Esophagus mucosa (tissue), 1 donor: ENCODE results near the gene MYO1H. TPM values are rescaled to one million over a fixed set of nuclear protein-coding genes. Genes with fewer than 3 reads are reported as not detected.

Source experiments
- ATAC-seq: fragments of 200-7000 bp; cut with Tn5 transposase; one replicate; pipeline ENCODE4 v1.9.1; 2020
- total RNA-seq: library from RNA; stranded (reverse); gene quantifications from one replicate; pipeline ENCODE4 v1.2.4, GENCODE V29; 2023
- donor health status: DM: yes; HTN: yes; CAD: no.

MYO1H gene
- total RNA-seq, 1 donor from 2014 or later, result 1.0 TPM

DNA sequence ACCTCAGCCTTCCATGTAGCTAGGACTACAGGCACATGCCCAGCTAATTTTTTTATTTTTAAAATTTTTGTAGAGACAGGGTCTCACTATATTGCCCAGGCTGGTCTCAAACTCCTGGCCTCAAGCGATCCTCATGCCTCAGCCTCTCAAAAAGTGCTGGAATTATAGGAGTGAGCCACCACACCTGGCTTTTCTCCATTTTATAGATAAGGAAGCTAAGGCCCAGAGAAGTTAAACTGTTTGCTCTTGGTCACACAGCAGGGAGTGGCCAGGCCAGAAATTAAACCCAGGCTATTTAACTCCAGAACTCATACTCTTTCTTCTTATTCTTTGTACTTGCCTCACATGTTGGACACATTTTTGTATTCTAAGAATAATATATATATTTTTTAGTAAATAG, 146.2 kb downstream of the MYO1H start:
- no peak for ATAC-seq

DNA sequence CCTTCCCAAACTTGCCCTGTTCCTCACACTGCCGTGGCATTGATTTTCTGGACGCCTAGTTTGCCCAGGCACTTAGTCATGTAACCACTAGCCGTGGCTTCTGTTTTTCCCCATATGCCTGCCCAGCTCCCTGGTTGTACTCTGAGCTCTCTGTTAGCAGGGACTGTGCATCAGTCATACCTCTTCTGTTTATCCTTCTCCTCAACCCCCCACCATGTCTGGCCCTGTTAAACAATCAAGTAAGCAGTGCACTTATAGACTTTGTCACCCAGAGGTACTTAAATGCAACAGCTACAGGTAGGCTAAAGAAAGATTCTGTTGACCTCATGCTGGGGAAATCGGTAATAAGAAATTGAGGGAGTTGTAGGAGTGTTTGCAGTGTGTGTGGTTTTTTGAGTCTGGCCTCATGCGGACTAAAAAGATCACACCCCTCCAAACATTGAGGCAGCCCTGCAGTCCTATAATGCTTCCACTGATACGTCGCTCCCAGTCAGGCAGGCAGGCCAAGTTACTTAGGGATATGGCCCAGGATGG, 146.7 kb downstream of the MYO1H start:
- no peak for ATAC-seq

DNA sequence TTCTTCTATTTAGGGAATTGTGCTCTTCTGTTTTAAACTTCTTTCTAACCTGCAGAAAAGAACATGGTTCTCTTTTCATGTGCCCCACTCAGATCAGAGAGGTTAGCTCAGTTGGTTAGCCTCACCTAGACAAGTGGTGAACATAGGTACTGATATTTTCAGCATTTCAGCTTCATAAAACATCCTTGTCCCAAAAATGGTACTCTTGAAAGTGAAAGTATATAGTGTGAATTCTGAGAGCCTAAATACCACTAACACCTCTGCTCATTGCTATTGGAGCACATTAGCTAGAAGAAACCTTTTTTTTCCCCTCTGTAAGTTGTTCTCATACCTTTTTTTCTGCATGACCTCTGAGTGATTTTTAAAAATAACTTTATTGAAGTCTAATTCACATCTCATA, 147.3 kb downstream of the MYO1H start:
- ATAC-seq, result no peak

DNA sequence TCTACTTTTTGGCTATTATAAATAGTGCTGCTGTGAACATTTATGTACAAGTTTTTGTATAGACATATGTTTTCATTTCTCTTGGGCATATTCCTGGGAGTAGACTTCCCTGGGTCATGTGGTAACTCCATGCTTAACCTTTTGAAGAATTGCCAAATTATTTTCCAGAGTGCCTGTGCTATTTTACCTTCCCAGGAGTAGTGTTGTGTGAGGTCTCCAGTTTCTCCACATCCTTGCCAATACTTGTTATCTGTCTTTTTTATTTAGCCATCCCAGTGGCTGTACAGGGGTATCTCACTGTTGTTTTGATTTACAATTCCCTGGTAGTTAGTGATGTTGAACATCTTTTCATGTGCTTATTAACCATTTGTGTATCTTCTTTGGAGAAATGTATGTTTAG, 148.6 kb downstream of the MYO1H start:
- no peak for ATAC-seq

DNA sequence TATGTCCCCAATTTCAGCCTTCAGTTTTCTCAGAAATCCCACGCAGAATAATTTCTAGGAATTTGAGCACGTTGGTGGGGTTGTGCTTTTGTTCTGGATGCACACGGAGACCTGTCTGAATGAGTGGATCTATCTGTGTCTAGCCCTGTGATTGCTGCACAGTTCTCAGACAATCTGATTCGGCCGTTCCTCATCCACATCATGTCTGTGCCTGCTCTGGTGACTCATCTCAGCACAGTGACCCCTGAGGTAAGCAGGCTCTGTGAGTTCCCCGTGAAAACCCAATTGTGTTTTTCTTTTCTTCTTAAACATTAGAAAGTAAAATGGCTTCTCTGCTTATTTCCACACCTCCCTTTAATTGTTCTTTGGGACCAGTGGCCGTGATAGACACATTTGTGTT, 150.0 kb downstream of the MYO1H start:
- peak; percentile 84 for ATAC-seq

Other genes with a start within 250 kb of the MYO1H start
- gene ACACB, start 231.3 kb upstream of the MYO1H start, total RNA-seq, result 7.0 TPM
- gene FOXN4, start 38.6 kb upstream of the MYO1H start, total RNA-seq, result not detected
- gene KCTD10, start 129.4 kb downstream of the MYO1H start, total RNA-seq, result 51.7 TPM
- 29.6 TPM for gene UBE3B, start 129.7 kb downstream of the MYO1H start, total RNA-seq
- 74.2 TPM for gene MMAB, start 225.6 kb downstream of the MYO1H start, total RNA-seq
- 55.2 TPM for gene MVK, start 225.9 kb downstream of the MYO1H start, total RNA-seq